HepG2 (cell line): ENCODE results near the gene COPZ2. TPM values are rescaled to one million over a fixed set of nuclear protein-coding genes. Genes with fewer than 3 reads are reported as not detected.

Experiments used
- ATAC-seq: fragments of 200-7000 bp; cut with Tn5 transposase; 3 replicates; pipeline ENCODE4 v1.9.1; 2020; ENCODE audit warnings: mild to moderate bottlenecking, moderate library complexity
- BruUV-seq: library from RNA; stranded (reverse); fragments of 400-500 nt; replicated peaks from 2 replicates; lab custom pipeline; 2021; lab: Mats Ljungman, UMichigan
- CTCF ChIA-PET: fragments of 300-600 bp; formaldehyde crosslinking; extraction: SDS; loops from one replicate; lab custom pipeline; 2021; ENCODE audit warnings: low total read pairs, inconsistent platforms, low intra/inter-chr PET ratio; lab: Yijun Ruan, JAX
- POLR2A ChIA-PET: fragments of 350-600 bp; sonication (Branson Sonifier 250); formaldehyde crosslinking; loops from one replicate; lab custom pipeline; 2020; ENCODE audit warnings: antibody characterized with exemption, inconsistent platforms; lab: Yijun Ruan, JAX
- DNase-seq: peaks from one replicate; pipeline ENCODE4 v3.0.0-alpha.2; 2015; ENCODE audit warnings: low spot score
- FAIRE-seq: peaks from 3 replicates; lab custom pipeline; 2011; peaks lifted over from hg19 to GRCh38; lab: Jason Lieb, UNC
- H2AFZ ChIP-seq: one replicate; pipeline ENCODE4 v1.6.1; 2011; ENCODE audit warnings: low read length, inconsistent platforms
- H3K27ac ChIP-seq: fragments of 300-600 bp; 3 replicates; pipeline ENCODE4 v1.8.0; 2011; ENCODE audit warnings: mixed run types, mild to moderate bottlenecking, mixed read lengths, low read length, inconsistent platforms; ENCODE audit not compliant: insufficient read depth; ENCODE audit errors: extremely low read length
- H3K27me3 ChIP-seq, 2 experiments: fragments of 200-600 bp in 1 of 2; 2 replicates in 1 of 2; 3 replicates in 1 of 2; pipeline versions ENCODE4 v1.6.0 to v1.8.0; 2011; ENCODE audit warnings: low read length in 2 of 2, mild to moderate bottlenecking in 2 of 2, moderate library complexity in 2 of 2, inconsistent platforms in 1 of 2; ENCODE audit not compliant: insufficient read depth in 2 of 2, control insufficient read depth in 1 of 2
- H3K36me3 ChIP-seq, 2 experiments: fragments of 200-600 bp in 1 of 2; replicated peaks in 1 of 2; 2 replicates in 1 of 2; 3 replicates in 1 of 2; pipeline versions ENCODE4 v1.5.1 to v1.8.0; 2011; ENCODE audit warnings: low read length in 2 of 2, inconsistent platforms in 1 of 2; ENCODE audit not compliant: insufficient read depth in 2 of 2, control insufficient read depth in 1 of 2
- H3K4me1 ChIP-seq: 2 replicates; pipeline ENCODE4 v1.5.1; 2012; ENCODE audit warnings: low read length, inconsistent platforms; ENCODE audit not compliant: insufficient read depth
- H3K4me2 ChIP-seq: 2 replicates; pipeline ENCODE4 v1.6.0; 2011; ENCODE audit warnings: low read depth, low read length, inconsistent platforms
- H3K4me3 ChIP-seq, 3 experiments: fragments of 200-600 bp in 1 of 3; sonication (generic), shearing (Covaris generic) in 1 of 3; replicated peaks in 1 of 3; 2 replicates each; pipeline ENCODE4 v1.5.1; 2011 to 2016; ENCODE audit warnings: low read length in 3 of 3, inconsistent platforms in 2 of 3, low read depth in 2 of 3, mild to moderate bottlenecking in 2 of 3, control low read depth in 1 of 3, mixed read lengths in 1 of 3; ENCODE audit not compliant: insufficient read depth in 1 of 3
- H3K79me2 ChIP-seq: one replicate; pipeline ENCODE4 v1.6.1; 2011; ENCODE audit warnings: low read length, inconsistent platforms; ENCODE audit not compliant: insufficient read depth
- H3K9ac ChIP-seq: 2 replicates; pipeline ENCODE4 v1.6.0; 2011; ENCODE audit warnings: mild to moderate bottlenecking, low read depth, low read length, inconsistent platforms; ENCODE audit not compliant: insufficient read depth
- H3K9me3 ChIP-seq: 2 replicates; pipeline ENCODE4 v1.5.1; 2012; ENCODE audit warnings: mild to moderate bottlenecking, low read length
- H4K20me1 ChIP-seq: 2 replicates; pipeline ENCODE4 v1.6.0; 2011; ENCODE audit warnings: inconsistent platforms, mild to moderate bottlenecking, low read length, moderate library complexity; ENCODE audit not compliant: insufficient read depth
- CCDC6 ChIP-seq: sonication (generic); formaldehyde crosslinking; IDR thresholded peaks from 2 replicates; pipeline ENCODE4 v1.8.1; 2022; ENCODE audit warnings: mild to moderate bottlenecking, missing genetic modification reagents, moderate library complexity
- CREB3 ChIP-seq: sonication (generic); formaldehyde crosslinking; IDR thresholded peaks from 2 replicates; pipeline ENCODE4 v1.5.0; 2020; ENCODE audit warnings: missing genetic modification reagents
- GABPB1 ChIP-seq: IDR thresholded peaks from 2 replicates; pipeline ENCODE4 v1.6.1; 2016; ENCODE audit warnings: mild to moderate bottlenecking, missing genetic modification reagents, moderate library complexity, missing compliant biosample characterization
- HOXA7 ChIP-seq: sonication (generic); formaldehyde crosslinking; IDR thresholded peaks from 2 replicates; pipeline ENCODE4 v1.8.1; 2022; ENCODE audit warnings: mild to moderate bottlenecking, missing genetic modification reagents, moderate library complexity
- NCOA2 ChIP-seq: sonication (generic); formaldehyde crosslinking; IDR thresholded peaks from 2 replicates; pipeline ENCODE4 v1.8.0; 2022; ENCODE audit warnings: inconsistent platforms
- NFE2L2 ChIP-seq: fragments of 150-350 bp; IDR thresholded peaks from 2 replicates; pipeline ENCODE4 v1.6.1; 2014; ENCODE audit warnings: low read length
- RXRA ChIP-seq: sonication (generic); formaldehyde crosslinking; IDR thresholded peaks from 2 replicates; pipeline ENCODE4 v1.5.1; 2020; ENCODE audit warnings: missing genetic modification reagents
- SATB2 ChIP-seq: sonication (generic); formaldehyde crosslinking; IDR thresholded peaks from 2 replicates; pipeline ENCODE4 v1.5.0; 2020; ENCODE audit warnings: missing genetic modification reagents
- SKIL ChIP-seq: sonication (generic); formaldehyde crosslinking; IDR thresholded peaks from 2 replicates; pipeline ENCODE4 v1.8.0; 2022; ENCODE audit warnings: missing genetic modification reagents, mild to moderate bottlenecking, moderate library complexity, borderline replicate concordance
- STAG1 ChIP-seq: sonication (generic); formaldehyde crosslinking; IDR thresholded peaks from 2 replicates; pipeline ENCODE4 v1.4.0; 2020; ENCODE audit warnings: missing genetic modification reagents
- TEAD3 ChIP-seq: optimal IDR thresholded peaks from 2 replicates; pipeline ENCODE3; 2016; ENCODE audit warnings: borderline replicate concordance
- ZBTB33 ChIP-seq: sonication (generic); formaldehyde crosslinking; IDR thresholded peaks from 2 replicates; pipeline ENCODE4 v1.4.0; 2020; ENCODE audit warnings: missing genetic modification reagents
- ZNF121 ChIP-seq: sonication (generic); formaldehyde crosslinking; IDR thresholded peaks from 2 replicates; pipeline ENCODE4 v1.5.0; 2020; ENCODE audit warnings: mild to moderate bottlenecking, missing genetic modification reagents
- ZNF230 ChIP-seq: sonication (generic); formaldehyde crosslinking; IDR thresholded peaks from 2 replicates; pipeline ENCODE4 v1.4.0; 2020; ENCODE audit warnings: mild to moderate bottlenecking, missing genetic modification reagents
- ZNF580 ChIP-seq: IDR thresholded peaks from 2 replicates; pipeline ENCODE4 v1.6.1; 2016; ENCODE audit warnings: low read depth, borderline replicate concordance
- ZNF720 ChIP-seq: sonication (generic); formaldehyde crosslinking; IDR thresholded peaks from 2 replicates; pipeline ENCODE4 v1.4.0; 2020; ENCODE audit warnings: missing genetic modification reagents
- ZNF737 ChIP-seq: sonication (generic); formaldehyde crosslinking; IDR thresholded peaks from 2 replicates; pipeline ENCODE4 v1.5.0; 2020; ENCODE audit warnings: missing genetic modification reagents, mild to moderate bottlenecking, borderline replicate concordance
- ZNF746 ChIP-seq: sonication (generic); formaldehyde crosslinking; IDR thresholded peaks from 2 replicates; pipeline ENCODE4 v1.8.0; 2022; ENCODE audit warnings: mild to moderate bottlenecking, missing genetic modification reagents
- ZNF747 ChIP-seq: sonication (generic); formaldehyde crosslinking; IDR thresholded peaks from 2 replicates; pipeline ENCODE4 v1.8.1; 2023; ENCODE audit warnings: missing genetic modification reagents, mild to moderate bottlenecking, borderline replicate concordance
- WGBS: methylation state at CpG from one replicate; pipeline ENCODE4 v1.1.6; 2017; ENCODE audit warnings: low lambda C conversion rate; 5-methylcytosine and 5-hydroxymethylcytosine counted together
- in situ Hi-C: cut with HindIII; loops from 2 replicates; pipeline ENCODE4 v1.10.0; 2017; ENCODE audit warnings: low pct_unique_long_range_greater_than_20kb; ENCODE audit not compliant: extremely low pct_ligation_motif_present
- intact Hi-C: fragments of 100-400 bp; cut with micrococcal nuclease; formaldehyde crosslinking; loops from one replicate; pipeline ENCODE4 v1.10.0; 2022; ENCODE audit not compliant: unreplicated experiment
- polyA plus RNA-seq, 8 experiments: library from polyadenylated mRNA; depleted of rRNA in 3 of 8; stranded (reverse) in 7 of 8; unstranded in 1 of 8; fragments of >200 nt; fragmentation: Illumina TruSeq in 4 of 8; extraction: Trizol in 4 of 8; gene quantifications; 2 replicates each; pipeline versions ENCODE4 v1.2.1 to v1.2.3, GENCODE V29; 2011 to 2016; ENCODE audit warnings: low read depth in 4 of 8, missing spikeins in 1 of 8, mixed read lengths in 1 of 8; ENCODE audit not compliant: insufficient read depth in 1 of 8
- total RNA-seq, 5 experiments: library from RNA; depleted of rRNA; stranded (reverse); fragments of >200 nt; fragmentation: Illumina TruSeq; extraction: Trizol; gene quantifications; 2 replicates each; pipeline ENCODE4 v1.2.3, GENCODE V29; 2016; ENCODE audit warnings: low read depth in 1 of 5

COPZ2 gene
- total and polyA plus RNA-seq, 2 of the 13 experiments (the other 11 are each of a cell fraction or from before 2014, with no cell fraction given) = 0.61 to 1.5 TPM

GRCh38 chr17:48025040-48025903, 12.3 kb downstream of the COPZ2 start:
- FAIRE-seq (peak; percentile 77), ATAC-seq (peak; percentile 82), DNase-seq (peak; percentile 94)
- no TSS peak for BruUV-seq
- Histone ChIP-seq H3K36me3 (no peaks in the 10 kb centered on the region), H3K9me3 (no peaks in the 10 kb centered on the region), H3K4me2 (peak overlapping the region; percentile 96), H3K27me3 (peaks cover 4 to 27% of the 10 kb centered on the region in 2 experiments), H3K4me3 (peak overlapping the region; percentile 52 to 77 (median 57)), H4K20me1 (no peaks in the 10 kb centered on the region), H3K79me2 (no peaks in the 10 kb centered on the region), H2AFZ (peak overlapping the region; percentile 66), H3K9ac (peak overlapping the region; percentile 13; the same call in 1 of the 2 replicates), H3K27ac (no peak overlapping the region), H3K4me1 (peaks cover 41% of the 10 kb centered on the region)
- POLR2A ChIA-PET = interaction anchor here (0.6 to 3.6 kb wide), 9 partner anchors 9 to 106 kb away, joined by 3 to 35 read pairs (median 3); partner anchors contain the start of genes NFE2L1 and PNPO
- under 1% methylated on average over 53 of the region's 56 CpGs for WGBS
- intact Hi-C loops (loop anchor here (1.0 to 10.0 kb wide), 4 partner anchors 49 to 592 kb away; partner anchors contain the start of genes CBX1 and HOXB8), in situ Hi-C loops (loop anchor here (5.0 to 10.0 kb wide), 4 partner anchors 47 to 587 kb away; partner anchors contain the start of gene HOXB7)
- CTCF ChIA-PET = interaction anchor here (1.0 to 4.1 kb wide), 8 partner anchors 11 to 593 kb away, joined by 4 to 127 read pairs (median 7); no protein-coding TSS in a partner anchor
- TF ChIP-seq TEAD3 (CRISPR knock-in tag) = peak; percentile 51
- no peak for TF ChIP-seq CREB3 (CRISPR knock-in tag)
- no peak for TF ChIP-seq SKIL (CRISPR knock-in tag)
- no peak for TF ChIP-seq SATB2 (CRISPR knock-in tag)
- no peak for TF ChIP-seq ZBTB33 (CRISPR knock-in tag)
- peak; percentile 30; the same call in 1 of the 2 replicates for TF ChIP-seq NFE2L2
- peak; percentile 89 for TF ChIP-seq STAG1 (CRISPR knock-in tag)
- TF ChIP-seq ZNF746 = no peak
- TF ChIP-seq ZNF737 (CRISPR knock-in tag) = no peak
- TF ChIP-seq ZNF121 (CRISPR knock-in tag) = peak; percentile 47; the same call in 1 of the 2 replicates
- TF ChIP-seq ZNF230 (CRISPR knock-in tag) = no peak
- peak; percentile 46; the same call in 1 of the 2 replicates for TF ChIP-seq RXRA (CRISPR knock-in tag)
- no peak for TF ChIP-seq HOXA7
- peak; percentile 71 for TF ChIP-seq GABPB1
- peak; percentile 84; the same call in 1 of the 2 replicates for TF ChIP-seq ZNF580 (CRISPR knock-in tag)
- TF ChIP-seq NCOA2 = no peak
- 0 out of 2 replicates have a peak, but pooled peaks have one; percentile 37 for TF ChIP-seq ZNF747 (CRISPR knock-in tag)
- TF ChIP-seq CCDC6 (CRISPR knock-in tag) = no peak
- no peak for TF ChIP-seq ZNF720 (CRISPR knock-in tag)
